Skeletal muscle cell (primary cell): ENCODE data around the gene PARD3.

Source experiments
- DNase-seq: peaks from one replicate; pipeline ENCODE4 v3.0.0-alpha.2; 2010; ENCODE audit warnings: low read depth
- H3K4me3 ChIP-seq: 2 replicates; pipeline ENCODE4 v1.5.1; 2011; ENCODE audit warnings: low read depth, mild to moderate bottlenecking, control low read depth, low read length, moderate library complexity

PARD3 gene

DNA sequence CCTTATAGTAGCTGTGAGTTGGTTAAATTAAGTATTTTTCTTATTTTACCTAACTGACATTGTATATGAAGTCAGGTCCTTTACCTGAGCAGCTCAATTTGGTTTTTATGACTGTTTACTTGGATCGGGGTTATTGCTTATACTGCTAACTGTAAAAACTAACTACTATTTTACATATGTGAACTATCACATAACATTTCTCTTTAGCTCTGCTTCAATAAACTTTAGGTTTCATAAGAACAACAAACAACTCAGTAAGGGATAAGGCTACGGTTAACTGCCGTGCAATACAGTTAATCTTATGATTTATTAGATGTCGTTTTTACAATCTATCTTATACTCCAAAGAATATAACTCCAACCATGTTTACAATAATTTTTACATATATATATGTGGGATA lies 480.2 kb downstream of the PARD3 start:
- no peak overlapping the region for H3K4me3 ChIP-seq
- DNase-seq: no peak

DNA sequence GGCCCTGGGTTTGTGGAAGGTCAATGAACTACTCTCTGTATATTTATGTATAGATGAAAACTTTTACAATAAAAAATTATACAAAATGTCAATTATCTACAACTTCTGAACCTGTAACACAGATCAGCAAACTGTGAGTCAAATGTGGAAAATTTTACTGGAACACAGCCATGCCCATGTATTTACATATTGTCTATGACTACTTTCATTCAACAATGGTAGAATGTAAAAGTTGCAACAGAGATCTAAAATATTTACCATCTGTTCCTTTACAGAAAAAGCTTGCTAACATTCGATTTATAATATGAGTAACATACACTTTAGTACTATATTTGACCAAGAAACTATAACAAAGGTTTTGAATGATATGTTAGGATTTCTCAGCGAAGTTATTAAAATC lies 481.6 kb downstream of the PARD3 start:
- no peak overlapping the region for H3K4me3 ChIP-seq
- no peak for DNase-seq

DNA sequence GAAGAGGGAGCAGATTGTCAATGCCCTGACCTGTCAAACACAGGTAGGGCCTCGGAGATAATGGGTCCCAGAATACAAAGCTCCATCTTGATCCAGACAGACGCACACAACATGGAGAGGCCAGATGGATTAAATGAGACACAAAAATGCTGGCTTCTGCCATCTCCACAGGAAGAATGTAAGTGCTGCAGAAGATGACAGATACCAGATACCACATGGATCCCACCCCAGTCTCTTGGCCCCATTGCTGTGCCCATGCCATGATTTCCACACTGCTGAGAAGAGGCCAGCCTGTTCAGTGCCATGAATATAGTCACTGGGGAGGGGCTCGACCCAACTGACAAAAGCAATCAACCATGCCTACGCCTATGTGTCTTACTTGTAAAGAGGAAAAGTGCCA lies 487.9 kb downstream of the PARD3 start:
- H3K4me3 ChIP-seq: no peak overlapping the region
- no peak for DNase-seq

DNA sequence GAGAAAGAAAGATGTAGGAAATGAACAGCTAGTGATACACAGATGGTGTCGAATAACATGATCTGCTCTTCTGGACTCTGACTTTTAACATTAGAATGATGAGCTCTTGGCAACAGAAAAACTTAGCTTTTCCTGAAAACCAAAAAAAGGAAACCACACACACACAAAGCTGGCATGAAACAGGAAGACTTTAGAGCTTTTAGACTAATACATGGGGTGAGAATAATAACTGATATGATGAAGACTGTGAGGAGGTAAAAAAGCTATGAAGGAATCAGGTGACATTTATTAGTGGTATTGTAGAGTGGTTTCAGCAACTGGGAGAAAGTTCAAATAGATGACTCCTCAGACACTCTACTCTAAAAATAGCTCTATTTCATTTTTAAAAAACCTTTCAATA lies 491.9 kb downstream of the PARD3 start:
- H3K4me3 ChIP-seq: no peak overlapping the region
- DNase-seq: no peak

DNA sequence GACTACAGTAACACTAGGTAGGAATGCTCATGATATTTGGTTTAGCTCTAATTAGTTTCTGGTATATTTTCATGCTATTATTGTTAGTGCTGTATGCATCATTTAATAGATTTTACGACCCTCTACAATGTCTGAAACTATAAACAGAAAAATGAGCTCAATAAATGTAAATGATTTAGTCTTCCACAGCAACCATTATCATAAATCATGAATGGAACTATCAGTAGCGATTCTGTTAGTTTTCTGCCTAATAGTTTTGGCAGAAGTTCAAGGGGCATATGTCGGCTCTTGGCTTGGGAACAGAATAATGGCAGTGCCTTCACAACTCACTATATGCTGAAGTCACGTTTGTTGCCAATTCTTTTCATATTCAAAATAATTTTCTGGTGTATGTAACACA lies 494.8 kb downstream of the PARD3 start:
- no peak for DNase-seq
- no peak overlapping the region for H3K4me3 ChIP-seq

DNA sequence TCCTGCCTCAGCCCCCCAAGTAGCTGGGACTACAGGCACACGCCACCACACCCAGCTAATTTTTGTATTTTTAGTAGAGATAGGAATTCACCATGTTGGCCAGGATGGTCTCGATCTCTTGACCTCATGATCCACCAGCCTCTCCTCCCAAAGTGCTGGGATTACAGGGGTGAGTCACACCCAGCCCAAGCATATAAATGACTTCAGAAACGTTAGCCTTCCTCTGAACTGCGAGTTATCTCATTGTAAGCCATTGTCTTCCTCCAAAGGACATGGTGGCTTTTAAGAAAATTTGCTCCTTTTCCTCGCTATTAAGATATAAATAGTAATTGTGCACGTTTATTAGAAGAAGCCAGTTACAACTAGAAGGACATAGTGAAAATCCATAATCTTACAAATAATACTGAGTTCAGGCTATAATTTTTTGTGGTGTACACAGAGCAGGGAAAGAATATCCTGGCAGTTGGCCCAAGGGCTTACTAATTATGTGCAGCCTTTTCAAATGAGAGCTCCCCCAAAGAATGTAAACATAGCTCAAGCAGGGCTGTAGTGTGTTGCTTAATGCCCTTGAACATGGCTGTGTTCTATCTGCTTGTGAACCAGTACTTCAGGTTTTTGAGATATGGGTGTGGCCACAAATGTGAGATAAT lies 495.8 kb downstream of the PARD3 start:
- DNase-seq: peak; percentile 86
- no peak overlapping the region for H3K4me3 ChIP-seq

DNA sequence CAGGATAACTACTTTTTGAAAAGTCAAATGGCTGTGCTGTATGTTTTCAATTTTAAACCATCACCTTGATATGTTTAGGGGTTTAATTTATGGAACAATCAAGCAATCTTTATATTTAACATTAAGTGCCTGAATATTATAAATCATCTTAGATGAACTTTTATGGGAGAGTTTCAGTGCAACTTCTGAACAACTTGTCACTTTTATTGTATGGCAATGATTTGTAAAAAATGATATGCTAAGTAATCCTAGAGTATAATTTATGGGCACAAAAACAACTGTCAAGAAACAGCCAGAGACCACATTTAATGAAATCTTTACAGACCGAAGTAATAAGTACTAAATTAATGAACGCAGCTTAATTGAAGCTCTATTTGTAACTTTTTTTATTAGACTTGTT lies 498.9 kb downstream of the PARD3 start:
- DNase-seq: no peak
- no peak overlapping the region for H3K4me3 ChIP-seq

DNA sequence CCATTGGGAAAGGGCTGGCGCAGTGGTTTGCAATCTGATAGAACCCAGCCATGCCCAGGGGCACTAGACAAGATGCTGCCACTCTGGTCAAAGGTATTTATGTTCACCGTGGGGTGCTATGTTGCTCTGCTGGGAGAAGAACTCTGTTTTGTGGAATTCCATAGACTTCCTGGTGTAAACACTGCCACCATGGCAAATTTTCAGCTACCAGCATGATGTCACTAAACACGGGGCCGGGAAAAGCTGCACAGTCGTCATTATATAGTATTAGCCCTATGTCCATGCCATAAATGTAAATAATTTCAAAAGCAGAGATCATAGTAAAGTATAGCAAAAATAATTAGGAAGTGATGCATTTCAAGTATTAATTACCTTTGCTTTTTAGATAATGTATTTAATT lies 500.6 kb downstream of the PARD3 start:
- DNase-seq: no peak
- no peak overlapping the region for H3K4me3 ChIP-seq

DNA sequence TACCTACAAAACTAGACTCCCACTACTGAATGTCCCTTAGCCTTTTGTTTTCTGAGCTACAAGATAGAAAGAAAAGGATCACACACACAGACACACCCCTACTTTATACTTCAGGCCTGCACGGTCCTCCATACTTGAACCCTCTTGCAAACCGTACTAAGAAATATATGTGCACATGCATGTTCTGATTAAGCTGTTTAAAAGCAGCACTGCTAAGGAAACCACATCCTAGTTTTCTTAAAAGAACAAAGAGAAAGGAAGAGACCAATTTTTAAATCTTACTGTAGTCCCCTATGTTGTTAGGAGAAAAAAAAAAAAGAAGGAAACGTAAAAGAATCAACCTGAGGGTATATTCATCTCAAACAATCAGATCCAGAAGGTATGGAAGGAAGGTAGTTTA lies 501.2 kb downstream of the PARD3 start:
- no peak for DNase-seq
- H3K4me3 ChIP-seq: no peak overlapping the region

DNA sequence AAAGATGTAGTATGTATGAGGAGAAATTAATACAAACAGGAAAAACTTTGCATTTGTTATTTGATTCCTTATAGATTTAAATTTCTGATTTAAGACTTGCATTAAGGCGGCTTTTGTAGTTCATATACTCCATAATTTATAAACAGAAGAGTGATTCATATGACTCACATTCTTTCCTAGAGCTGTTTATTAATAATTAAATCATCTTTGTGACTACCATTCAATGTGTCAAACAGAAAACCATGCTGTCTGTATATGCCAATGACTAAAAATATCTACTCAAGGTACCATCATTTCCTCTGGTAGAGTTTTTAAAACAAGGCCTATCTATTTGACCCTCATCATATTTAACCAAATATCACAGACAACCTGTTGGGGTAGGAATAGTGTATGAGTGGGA lies 501.7 kb downstream of the PARD3 start:
- H3K4me3 ChIP-seq: no peak overlapping the region
- no peak for DNase-seq

DNA sequence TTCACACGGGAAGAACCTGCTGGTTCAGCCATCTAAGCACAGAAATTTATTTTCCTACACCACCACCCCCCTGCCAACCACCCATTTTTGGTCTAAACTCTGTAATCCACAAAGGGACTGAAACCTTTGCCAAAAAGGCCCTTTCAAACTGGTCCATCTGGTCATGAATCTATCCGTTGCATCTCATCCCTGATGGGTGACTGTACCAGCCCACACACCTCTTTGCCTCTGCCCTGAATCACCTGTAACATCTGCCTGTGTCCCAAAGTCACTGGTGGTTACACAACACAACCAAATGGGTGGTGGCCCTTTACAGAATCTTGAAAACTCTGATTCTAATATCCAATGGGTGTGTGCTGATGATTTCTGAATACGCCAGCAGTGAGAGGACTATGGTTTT lies 503.4 kb downstream of the PARD3 start:
- H3K4me3 ChIP-seq: no peak overlapping the region
- no peak for DNase-seq

DNA sequence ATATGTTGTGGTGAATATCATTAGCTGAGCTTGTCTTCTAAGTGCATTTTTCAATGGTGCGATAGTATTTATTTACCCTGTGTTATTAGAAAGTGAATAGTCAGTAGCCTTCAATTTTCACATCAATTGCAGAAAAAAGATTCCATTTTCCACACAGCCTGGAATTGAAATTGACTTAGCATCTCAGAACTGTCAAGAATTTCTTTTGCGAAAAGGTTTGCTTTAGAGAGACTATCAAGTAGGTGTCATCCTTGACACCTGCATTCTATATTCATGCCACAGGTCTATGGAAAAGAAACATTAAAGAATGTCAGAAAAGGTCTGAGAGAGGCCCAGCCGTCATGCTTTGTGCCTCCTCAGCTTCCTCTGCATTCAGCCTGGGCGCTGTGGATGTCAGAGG lies 504.9 kb downstream of the PARD3 start:
- H3K4me3 ChIP-seq: no peak overlapping the region
- no peak for DNase-seq

DNA sequence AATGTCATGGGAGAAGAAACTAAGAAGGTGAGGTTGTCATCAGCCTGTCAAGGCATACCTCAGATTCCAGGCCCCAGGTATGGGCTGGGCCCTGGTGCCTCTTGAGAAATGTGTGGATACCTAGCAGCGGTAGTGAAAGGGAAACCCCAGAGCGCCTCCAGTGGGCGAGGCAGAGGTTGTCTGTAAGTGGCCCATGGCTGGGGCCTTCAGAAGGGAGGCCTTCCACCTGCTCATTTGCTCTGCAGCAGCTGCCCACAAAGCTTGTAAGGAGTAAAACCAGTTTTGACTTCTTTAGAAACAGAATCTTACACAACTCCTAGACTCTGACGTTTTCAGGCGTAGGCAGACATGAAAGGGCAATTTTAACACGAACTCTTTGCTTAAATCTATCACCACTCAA lies 509.9 kb downstream of the PARD3 start:
- DNase-seq: no peak
- no peak overlapping the region for H3K4me3 ChIP-seq

DNA sequence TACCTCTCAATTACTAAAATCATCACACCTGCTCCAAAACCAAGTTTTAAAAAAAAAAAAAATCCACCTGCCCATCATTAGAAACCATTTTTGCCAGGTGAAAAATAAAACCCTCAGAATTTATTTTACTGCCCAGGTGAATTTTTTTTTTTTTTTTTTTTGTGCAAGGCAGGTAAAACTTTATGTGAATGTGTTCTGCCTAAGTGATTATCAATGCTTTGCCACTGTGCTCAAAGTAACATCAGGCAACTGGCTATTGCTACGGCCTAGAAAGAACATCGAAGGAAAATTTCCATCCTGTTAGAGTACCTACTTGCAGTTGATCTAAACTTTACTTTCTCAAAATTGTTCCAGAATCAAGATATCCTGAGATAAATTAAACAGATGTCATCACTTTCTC lies 512.1 kb downstream of the PARD3 start:
- H3K4me3 ChIP-seq: no peak overlapping the region
- no peak for DNase-seq

DNA sequence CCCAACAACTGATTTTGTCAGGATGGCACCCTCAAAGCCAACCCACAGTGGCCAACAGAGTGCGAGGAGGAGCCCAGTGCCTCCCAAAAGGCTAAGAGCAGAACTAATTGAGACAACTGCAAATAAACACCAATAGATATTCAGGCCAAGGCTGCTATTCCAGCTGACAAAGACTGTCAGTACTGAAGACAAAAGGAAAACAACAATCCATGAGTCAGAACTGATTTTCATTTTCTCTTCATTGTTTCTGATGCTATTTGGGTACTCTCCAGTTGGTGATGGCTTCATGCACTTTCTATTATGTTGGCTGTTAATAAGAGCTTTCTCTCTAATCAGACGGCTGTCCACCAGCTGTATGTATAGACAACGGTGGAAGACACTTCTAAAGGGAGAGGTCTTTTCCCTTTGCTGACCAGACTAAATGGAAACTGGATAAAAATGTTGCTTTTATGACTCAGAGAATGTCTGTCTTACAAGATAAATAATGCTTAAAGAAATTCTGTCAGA lies 515.9 kb downstream of the PARD3 start:
- H3K4me3 ChIP-seq: no peak overlapping the region
- DNase-seq: peak; percentile 51

DNA sequence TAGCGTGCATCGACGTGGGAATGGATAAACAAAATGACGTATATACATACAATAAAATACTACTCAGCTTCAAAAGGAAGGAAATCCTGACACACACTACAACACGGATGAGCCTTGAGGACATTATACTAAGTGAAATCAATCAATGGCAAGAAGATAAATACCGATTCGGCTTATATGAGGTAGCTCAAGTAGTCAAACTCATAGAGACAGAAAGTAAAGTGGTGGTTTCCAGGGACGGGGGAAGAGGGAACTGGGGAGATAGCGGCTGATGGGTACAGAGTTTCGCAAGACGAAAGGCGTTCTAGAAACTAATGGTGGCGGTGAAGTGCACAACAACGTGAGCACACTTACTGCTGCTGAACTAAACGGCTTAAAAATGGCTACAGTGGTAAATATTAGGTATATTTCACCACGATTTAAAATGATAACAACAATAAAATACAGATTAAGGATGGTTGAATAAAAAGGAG lies 516.7 kb downstream of the PARD3 start:
- no peak overlapping the region for H3K4me3 ChIP-seq
- DNase-seq: no peak

DNA sequence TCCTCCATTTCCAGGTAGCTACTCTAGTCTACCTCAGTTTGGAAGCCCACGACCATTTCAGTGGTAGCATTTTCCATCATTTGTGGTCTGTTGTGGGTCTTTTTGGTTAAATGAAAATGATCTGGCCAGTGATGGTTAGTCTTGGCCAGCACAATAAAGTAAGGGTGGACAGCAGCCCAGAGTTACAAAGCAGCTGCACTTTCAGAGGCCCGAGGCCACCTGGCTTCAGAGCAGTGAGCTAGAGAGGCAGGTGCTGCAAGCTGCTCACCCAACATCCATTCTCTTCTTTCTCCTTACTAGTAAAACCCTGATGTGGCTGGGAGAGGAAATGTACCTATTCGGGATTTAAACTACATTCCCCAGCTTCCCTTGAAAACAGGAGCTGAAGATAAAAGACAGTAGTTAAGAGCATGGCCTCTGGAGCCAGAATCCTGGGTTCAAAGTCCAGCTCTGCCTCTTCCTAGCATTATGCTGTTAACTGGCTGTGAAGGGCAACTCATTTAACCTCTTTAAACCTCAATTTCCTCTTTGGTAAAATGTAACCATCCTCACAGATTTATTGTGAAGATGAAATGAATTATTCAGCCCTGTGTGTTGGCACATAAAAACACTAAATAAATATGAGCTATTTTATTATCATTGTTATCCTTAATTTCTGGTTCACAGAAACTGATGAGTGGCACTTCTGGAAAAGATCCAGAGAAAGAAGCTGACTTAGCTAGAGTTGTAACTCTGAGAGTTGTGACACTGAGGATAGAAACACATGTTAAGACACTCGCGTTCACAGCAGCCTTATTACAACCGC lies 517.4 kb downstream of the PARD3 start:
- DNase-seq: no peak
- no peak overlapping the region for H3K4me3 ChIP-seq

DNA sequence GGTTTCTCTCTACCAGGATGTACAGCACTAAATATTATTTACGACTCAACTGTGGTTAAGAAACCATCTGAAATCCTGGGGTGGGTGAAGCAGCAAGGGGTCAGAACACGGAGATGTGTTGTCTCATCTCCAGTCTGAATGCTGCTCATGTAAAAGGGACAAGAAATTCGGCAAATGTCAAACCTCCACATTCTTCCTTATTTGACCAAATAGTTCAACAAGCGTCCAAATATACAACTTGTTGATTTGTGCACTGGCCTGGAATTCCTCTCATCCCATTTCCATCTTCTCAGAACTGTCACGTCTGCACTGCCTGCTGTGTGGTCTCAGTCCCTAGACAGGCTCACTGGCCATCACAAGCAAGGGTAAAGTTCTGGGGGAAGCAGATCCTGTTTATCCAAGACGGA lies 520.0 kb downstream of the PARD3 start:
- no peak overlapping the region for H3K4me3 ChIP-seq
- DNase-seq: peak; percentile 93

DNA sequence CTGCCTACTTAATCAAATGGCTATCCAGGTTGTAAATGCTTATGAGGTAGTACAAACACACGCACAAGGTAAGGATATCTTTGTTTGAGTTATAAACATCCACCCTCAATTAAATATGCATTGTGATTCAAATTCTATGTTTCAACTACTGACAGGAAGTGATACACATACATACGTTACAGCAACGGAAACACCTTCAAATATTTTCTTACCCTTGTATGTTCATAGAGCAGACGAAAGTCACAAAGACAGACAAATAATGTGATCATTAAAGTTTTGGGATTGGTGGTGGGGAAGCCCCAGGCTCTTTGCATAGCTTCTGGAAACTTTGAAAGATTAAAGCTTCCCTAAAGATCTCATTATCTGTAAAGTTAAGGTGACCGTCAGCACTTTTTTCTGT lies 521.0 kb downstream of the PARD3 start:
- H3K4me3 ChIP-seq: no peak overlapping the region
- DNase-seq: no peak

DNA sequence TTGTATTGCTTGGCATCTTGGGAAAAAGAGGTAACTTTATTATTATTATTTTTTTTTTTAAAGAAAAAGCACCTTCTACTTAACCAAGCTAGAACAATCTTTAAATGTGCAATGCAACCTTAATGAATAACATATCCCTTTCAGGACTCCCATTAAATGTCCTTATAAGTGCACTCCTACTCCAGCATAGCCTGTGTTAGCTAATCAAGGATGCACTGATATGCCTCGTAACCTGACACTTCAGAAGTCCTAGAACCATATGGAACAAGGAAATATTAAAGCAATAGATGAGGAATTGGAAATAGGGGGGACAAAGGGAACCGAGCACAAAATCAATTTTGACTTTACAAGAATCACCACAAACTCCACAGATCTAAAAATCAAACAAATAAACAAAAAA lies 522.4 kb downstream of the PARD3 start:
- no peak for DNase-seq
- no peak overlapping the region for H3K4me3 ChIP-seq

DNA sequence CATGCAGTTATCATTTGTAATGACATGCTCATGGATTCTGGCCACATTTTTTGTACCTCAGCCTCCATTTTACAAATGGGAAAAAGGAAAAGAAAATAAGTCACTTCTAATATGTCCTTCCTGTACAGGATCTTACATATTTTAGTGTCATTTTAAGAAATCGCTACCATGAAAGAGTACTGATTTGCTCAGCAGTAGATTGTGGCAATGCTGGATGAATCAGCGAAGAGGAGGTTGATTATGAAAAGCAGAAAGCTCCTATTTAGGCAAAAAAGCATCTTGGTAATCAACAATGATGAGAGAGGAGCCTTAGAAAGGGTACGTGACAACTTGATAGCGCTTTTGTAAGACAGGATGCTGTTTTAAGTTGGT lies 522.9 kb downstream of the PARD3 start:
- no peak for DNase-seq
- no peak overlapping the region for H3K4me3 ChIP-seq
